Embryonic facial prominence (tissue), 1 donor: Measurements from ENCODE around the gene RHBDL3.

ENCODE experiments used
- DNase-seq: peaks from one replicate; pipeline ENCODE4 v3.0.0-alpha.2; 2016; ENCODE audit errors: extremely low spot score

The RHBDL3 gene

GRCh38 chr17:32266389-32267301 lies 1.0 kb downstream of the RHBDL3 start:
- no peak for DNase-seq

GRCh38 chr17:32267690-32268205 lies 2.1 kb downstream of the RHBDL3 start:
- DNase-seq, result no peak

GRCh38 chr17:32268734-32269288 lies 3.2 kb downstream of the RHBDL3 start:
- no peak for DNase-seq

GRCh38 chr17:32269377-32269776 lies 3.7 kb downstream of the RHBDL3 start:
- DNase-seq, result no peak

GRCh38 chr17:32271844-32272243 lies 6.2 kb downstream of the RHBDL3 start:
- no peak for DNase-seq

DNA sequence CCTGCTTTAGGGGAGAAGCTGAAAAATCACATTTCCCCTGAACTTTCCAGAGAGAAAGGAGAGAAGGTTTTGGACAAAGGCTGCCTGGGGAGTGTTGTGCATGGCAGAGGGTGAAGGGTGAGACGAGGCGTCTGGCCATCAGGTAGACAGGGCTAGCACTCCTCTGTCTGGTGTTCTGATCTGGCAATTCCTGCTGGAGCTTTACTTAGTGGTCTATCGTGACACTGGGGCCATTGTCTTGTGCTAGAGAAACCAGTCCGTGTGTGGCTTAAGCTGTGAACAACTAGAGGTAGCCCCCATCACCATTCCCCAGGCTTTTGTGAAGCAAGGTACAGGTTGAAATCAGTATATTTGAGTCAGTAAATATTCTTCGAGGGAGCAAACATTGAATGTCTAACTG lies 8.5 kb downstream of the RHBDL3 start:
- no peak for DNase-seq

GRCh38 chr17:32274643-32275042 lies 9.0 kb downstream of the RHBDL3 start:
- DNase-seq, result no peak

DNA sequence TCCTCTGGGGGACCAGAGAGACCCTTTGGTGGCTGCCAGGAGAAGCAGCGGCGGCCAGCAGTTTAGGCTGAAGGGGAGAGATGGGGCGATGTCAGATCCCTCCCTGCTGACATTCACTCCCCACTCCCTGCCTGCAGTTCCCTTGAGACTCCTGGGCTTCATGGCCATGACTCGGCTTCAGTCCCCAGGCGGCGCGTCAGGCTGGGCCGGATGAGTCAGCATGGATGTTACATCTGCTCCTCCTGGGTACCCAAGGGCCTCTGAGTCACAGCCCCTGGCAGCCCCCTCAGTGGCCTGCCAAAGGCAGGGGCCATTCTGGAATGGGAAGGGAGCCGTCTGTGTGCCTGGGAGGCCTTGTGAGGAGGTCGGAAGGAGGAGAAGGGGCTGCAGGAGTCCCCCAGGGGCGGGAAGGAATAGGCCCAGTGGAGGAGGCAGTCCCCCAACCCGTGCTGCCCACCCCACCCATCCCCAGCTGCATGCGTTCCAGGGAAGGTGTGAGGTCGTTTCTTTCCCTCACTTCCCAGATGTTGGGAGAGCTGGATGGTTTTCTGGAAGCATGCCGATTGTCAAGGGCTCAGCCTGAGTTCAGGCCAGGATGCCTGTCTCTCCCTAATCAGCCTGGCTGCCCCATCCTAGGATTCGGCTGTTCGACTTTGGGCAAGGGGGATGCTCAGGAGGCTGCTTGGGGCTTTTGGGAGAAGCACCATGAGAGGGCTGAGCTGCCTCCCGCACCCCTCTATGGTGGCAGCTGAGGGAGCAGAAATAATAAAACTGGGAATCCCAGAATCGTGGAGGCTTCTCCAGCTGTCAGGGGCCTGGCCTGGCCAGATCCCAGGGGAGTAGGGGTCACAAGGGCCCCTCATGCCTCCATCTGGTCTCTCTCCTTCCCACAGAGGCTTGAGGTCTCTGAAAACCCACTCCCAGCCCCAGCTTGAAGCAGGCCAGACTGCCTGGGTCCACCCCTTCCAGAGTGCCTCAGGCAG lies 9.7 kb downstream of the RHBDL3 start:
- DNase-seq, result no peak

DNA sequence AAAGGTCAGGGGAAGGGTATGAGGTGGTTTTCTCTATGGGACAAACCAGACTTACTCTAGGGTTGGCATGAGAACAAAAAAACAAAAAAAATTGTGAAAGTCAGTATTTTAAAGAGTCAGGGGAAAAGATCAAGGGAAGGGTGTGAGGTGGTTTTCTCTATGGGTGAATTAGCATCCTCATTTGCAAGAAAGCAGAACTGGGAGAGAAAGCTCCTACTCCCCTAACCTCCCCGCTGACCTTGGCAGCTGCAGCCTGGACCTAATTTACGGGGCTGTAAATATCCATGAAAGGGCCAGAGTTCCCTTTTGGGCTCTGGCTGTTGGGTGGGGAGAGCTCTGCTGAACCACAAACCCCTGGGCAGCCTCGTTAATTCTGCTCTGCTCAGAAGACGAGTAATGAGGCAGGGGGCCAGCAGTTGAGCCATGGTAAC lies 10.6 kb downstream of the RHBDL3 start:
- DNase-seq, result no peak

DNA sequence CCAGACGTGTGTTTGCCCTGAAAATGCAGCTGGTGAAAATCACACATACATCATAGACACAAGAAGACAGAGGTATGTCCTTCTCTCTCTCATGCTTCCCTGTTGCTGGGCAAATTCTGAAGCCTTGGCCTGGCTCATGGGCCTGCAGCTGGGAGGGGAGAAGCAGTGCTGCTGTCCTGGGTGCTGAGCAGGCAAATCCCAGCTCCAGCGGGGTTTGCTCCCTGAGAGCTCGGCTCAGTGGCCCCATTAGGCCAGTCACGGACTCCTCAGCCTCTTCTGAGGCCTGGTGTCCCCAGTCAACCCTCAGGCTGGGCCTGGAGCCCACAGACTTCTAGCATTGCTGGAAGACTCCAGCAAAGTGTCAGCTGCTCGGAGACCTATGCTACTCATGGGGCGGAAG lies 11.7 kb downstream of the RHBDL3 start:
- DNase-seq, result no peak

DNA sequence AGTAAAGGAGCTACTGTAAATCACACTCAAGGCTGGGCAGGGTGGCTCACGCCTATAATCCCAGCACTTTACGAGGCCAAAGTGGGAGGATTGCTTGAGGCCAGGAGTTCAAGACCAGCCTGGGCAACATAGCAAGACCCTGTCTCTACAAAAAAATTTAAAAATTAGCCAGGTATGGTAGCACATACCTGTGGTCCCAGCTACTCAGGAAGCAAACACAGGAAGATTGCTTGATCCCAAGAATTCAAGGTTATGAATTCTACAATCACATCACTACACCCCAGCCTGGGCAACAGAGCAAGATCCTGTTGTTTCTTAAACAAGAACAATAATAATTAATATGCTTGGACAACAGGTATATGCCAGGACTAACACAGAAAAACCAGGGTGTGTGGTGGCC lies 13.2 kb downstream of the RHBDL3 start:
- DNase-seq, result no peak

- DNase-seq, result no peak
Observed at GRCh38 chr17:32279891-32280716, 14.5 kb downstream of the RHBDL3 start.

DNA sequence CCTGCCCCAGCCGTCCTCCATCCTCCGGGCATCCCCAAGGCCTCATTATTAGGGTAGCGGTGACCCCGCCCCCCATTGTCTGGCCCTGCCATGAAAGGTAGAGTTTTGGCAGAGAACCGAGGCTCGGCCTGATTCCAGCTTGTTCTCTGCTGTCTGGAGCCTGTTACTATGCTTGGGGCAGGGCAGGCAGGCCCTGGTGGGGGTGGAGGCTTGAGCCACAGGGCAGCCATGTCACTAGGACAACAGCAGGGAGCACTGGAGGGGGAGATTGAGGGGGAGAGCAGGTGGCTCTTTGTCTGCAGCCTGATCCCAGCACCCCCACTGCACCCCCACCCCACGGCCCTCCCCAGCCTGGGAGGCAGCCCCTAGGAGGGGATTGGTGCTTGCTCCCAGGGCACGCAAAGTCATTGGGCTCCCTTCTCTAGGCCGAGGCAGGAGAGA lies 15.4 kb downstream of the RHBDL3 start:
- DNase-seq, result no peak

- DNase-seq, result no peak
Observed at GRCh38 chr17:32283745-32284201, 18.1 kb downstream of the RHBDL3 start.

- no peak for DNase-seq
Observed at GRCh38 chr17:32285306-32285705, 19.7 kb downstream of the RHBDL3 start.

DNA sequence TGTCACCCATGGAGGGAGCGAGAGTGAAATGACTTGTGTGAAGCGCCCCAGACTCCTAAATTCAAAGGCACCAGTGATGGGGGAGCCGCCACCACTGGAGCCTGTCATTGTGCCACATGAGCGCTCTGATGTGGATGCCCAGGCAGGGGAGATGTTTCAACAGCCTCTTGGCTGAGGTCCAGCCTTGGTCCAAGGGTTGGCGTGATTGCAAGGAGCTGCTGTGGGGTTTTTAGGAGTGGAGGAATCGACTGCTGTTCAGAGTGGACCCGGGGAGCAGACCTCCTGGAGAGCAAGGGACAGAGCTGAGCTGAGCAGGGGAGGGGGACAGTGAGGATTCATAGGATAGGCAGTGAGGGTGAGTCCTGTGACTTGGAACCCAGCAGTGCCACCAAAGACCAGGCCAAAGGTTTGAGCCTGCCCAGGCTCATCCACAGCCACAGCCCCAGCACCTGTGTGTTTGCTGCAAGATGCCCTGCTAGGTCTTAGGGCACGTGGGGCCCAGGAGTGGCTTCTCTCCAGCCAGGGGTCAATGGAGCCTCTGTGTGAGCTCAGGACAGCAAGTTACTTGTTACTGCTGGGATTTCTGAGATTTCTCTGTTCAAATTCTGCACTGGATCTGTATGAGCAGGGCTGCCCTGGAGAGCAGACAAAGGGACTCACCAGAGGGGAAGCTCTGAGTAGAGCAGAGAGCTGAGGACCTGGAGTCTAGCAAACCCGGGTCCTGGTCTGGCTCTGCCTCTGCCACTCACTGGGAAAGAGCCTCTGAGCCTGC lies 20.3 kb downstream of the RHBDL3 start:
- DNase-seq, result no peak

DNA sequence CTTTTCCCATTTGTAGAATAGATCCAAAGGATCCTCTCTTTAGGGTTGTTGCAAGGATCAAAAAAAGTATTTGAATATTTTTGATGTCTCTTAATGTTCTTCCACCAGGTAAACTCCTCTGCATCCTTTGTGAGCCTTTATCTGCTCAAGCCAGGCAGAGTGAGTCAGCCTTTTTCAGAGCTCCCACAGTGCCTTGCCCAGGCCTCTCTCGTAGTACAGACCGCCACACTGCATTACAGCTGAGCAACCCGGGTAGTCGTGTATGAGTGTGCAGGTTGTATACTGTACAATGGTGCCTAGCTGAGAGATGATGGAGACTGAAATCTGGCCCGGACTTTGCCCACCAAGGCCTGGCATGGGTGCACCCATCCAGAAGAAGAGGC lies 20.9 kb downstream of the RHBDL3 start:
- DNase-seq, result no peak

- no peak for DNase-seq
Observed at GRCh38 chr17:32287804-32288511, 22.3 kb downstream of the RHBDL3 start.

DNA sequence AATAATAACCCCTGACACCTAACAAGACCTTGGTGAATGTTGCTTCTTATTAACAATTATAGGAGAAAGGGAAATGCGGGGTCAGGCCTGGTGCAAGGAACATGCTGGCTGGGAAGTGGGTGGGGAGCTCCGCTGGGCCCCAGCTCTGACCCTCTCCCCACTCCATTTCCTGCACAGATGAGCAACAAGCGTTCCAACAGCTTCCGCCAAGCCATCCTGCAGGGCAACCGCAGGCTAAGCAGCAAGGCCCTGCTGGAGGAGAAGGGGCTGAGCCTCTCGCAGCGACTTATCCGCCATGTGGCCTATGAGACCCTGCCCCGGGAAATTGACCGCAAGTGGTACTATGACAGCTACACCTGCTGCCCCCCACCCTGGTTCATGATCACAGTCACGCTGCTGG lies 23.0 kb downstream of the RHBDL3 start:
- DNase-seq, result no peak
